GM10248 (cell line): ENCODE results near the gene DTNA.

Experiments
- CTCF ChIA-PET: fragments of 300-600 bp; sonication (Branson Sonifier 250); formaldehyde crosslinking; extraction: SDS; loops from one replicate; lab custom pipeline; 2021; ENCODE audit warnings: antibody characterized with exemption; lab: Yijun Ruan, JAX
- POLR2A ChIA-PET: fragments of 350-650 bp; sonication (Branson Sonifier 250); formaldehyde crosslinking; extraction: SDS; loops from one replicate; lab custom pipeline; 2020; ENCODE audit warnings: antibody characterized with exemption; lab: Yijun Ruan, JAX
- DNase-seq: peaks from one replicate; pipeline ENCODE4 v3.0.0; 2012; ENCODE audit errors: extremely low spot score
- TF ChIP-seq, protein P1 (sequence below): IDR thresholded peaks from 2 replicates; pipeline ENCODE4 v1.5.1; 2012; ENCODE audit warnings: mild to moderate bottlenecking, low read depth; ENCODE audit errors: extremely low read depth, missing control alignments, control extremely low read depth

The DTNA gene

DNA sequence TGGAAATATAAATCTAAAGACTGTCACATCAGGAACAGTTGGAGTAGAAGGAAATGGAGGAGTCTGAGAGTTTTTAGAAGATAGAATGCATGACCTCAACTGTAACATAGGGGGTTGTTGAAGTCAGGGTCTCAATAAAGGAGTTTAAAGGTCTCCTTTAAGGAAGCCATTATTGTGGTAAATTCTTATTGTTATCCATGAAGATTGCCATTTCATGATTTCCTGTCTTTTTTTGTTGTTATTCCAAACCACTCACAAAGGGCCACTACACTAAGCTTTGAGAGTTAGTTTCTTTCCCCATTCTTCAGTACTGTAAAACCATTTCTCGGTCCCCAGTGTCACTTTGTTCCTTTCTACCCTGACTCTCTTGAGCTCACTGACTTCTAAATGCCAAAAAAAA lies 134.0 kb downstream of the DTNA start:
- no peak for DNase-seq
- POLR2A ChIA-PET, result no interaction called here
- TF ChIP-seq, protein P1, sequence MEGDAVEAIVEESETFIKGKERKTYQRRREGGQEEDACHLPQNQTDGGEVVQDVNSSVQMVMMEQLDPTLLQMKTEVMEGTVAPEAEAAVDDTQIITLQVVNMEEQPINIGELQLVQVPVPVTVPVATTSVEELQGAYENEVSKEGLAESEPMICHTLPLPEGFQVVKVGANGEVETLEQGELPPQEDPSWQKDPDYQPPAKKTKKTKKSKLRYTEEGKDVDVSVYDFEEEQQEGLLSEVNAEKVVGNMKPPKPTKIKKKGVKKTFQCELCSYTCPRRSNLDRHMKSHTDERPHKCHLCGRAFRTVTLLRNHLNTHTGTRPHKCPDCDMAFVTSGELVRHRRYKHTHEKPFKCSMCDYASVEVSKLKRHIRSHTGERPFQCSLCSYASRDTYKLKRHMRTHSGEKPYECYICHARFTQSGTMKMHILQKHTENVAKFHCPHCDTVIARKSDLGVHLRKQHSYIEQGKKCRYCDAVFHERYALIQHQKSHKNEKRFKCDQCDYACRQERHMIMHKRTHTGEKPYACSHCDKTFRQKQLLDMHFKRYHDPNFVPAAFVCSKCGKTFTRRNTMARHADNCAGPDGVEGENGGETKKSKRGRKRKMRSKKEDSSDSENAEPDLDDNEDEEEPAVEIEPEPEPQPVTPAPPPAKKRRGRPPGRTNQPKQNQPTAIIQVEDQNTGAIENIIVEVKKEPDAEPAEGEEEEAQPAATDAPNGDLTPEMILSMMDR, result no peak
- CTCF ChIA-PET, result no interaction called here

DNA sequence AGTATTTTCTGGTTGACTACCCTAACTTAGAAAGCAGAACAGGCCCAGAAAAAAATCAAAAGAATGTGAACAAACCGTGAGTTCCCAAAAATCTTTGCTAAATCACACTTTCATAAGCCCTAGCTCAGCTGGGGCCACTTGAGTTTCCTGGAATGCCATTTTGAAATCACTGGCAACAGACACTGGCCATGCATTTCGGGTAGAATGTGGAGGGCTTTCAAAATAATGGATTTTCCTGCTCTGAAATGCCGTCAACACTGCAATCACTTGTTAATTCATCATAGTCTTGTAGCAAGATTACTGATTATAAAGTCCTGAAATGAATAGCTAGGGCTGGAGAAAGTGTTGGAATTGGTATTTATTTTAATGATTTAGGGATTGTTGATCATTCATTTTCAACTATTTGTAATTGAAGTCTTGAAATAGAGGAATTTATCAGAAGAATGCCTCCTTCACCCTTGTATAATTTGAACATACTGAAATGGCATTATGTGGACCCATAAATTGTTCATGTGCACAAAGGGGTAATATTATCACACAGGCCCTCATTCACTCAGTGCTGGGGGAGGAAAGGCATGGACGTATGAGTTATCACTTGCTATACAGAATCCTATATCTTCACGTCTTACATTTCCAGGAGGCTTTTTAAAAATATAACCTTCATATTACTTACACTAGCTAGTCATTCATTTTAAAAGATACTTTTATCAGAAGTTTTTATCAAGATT lies 134.8 kb downstream of the DTNA start:
- CTCF ChIA-PET, result interaction anchor here (1.6 kb wide), 1 partner anchor 14 kb away, joined by 4 read pairs; no protein-coding TSS in a partner anchor
- POLR2A ChIA-PET, result no interaction called here
- no peak for DNase-seq
- TF ChIP-seq, protein P1, result no peak

DNA sequence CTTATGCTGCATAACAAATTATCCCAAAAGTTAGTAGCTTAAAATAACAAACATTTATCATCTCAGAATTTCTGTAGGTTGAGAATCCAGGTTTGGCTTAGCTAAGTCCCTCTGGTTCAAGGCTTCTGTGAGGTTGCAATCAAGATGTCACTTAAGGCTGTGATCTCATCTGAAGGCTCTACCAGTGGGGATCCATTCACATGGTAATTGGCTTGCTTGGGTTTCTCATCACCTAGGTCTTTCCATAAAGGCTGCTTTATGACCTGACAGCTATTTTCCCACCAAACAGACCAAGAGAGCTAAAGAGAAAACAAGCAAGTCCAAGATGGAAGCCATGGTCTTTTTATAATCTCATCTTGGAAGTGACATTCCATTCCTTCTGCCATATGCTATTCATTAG lies 137.3 kb downstream of the DTNA start:
- ChIA-PET CTCF (interaction anchor here (0.9 to 1.3 kb wide), 2 partner anchors 10 to 22 kb away, joined by 3 read pairs; no protein-coding TSS in a partner anchor), POLR2A (no interaction called here)
- TF ChIP-seq, protein P1, result no peak
- DNase-seq, result no peak

DNA sequence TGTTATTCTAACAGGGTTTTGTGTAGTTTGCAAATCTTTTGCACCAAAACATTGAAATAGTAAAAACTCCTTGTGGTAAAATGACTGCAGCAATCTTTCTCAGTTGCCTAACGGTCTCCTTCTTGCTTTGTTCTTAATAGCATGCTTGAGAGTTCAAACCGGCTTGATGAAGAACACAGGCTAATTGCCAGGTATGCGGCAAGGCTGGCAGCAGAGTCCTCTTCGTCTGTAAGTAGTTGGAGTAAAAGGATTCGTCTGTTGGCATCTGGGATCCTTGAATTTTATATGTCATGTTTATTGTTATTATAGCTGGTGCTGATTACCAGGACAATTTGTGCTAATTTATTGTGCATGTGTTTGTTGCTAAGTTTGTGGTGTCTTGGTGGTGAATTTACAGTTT lies 138.1 kb downstream of the DTNA start:
- POLR2A ChIA-PET, result no interaction called here
- TF ChIP-seq, protein P1, result no peak
- CTCF ChIA-PET, result no interaction called here
- DNase-seq, result no peak

DNA sequence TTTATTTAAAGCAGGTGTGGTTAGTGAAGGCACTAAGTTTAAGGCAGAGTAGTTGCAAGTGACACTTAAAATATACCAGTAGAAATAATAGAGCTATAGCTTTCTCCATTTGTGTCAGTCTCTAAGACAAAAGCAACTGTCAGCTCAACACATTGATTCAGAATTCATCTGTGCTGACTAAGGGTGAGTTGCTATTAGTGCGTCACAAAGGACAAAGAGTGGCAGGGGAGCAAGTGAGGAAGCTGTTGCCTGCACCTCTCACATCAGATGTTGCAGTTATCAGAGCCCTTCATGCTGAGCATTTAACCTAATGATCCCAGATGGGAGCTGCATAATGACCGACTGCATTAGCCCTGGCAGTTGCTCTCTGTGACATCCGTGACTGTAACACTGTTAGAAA lies 138.6 kb downstream of the DTNA start:
- ChIA-PET CTCF (no interaction called here), POLR2A (no interaction called here)
- DNase-seq, result no peak
- TF ChIP-seq, protein P1, result no peak

DNA sequence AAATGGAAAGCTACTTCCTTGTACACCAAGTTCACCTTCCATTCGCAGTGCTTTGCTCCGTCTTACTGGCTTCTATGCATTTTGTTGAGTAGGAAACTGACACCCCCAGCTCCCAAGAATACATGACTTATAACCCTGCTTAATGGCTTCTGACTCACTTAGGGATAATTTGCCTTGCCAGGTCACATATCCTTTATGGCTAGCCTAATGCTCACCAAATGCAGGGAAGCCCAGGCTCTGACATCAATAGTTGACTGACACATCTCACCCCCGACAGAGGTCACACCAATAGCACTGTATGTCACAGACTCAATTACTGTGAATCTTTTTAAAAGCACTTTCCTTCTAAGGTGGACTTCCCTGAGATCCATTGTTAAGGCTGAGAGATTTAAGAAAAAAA lies 147.2 kb downstream of the DTNA start:
- CTCF ChIA-PET, result interaction anchor here (1.4 kb wide), 1 partner anchor 16 kb away, joined by 3 read pairs; no protein-coding TSS in a partner anchor
- DNase-seq, result no peak
- POLR2A ChIA-PET, result no interaction called here
- TF ChIP-seq, protein P1, result no peak
